IMR-90 (cell line): ENCODE measurements around the gene CMIP. TPM values are rescaled to one million over a fixed set of nuclear protein-coding genes. Genes with fewer than 3 reads are reported as not detected.

Experiments
- ATAC-seq: fragments of 200-7000 bp; cut with Tn5 transposase; 2 replicates; pipeline ENCODE4 v1.9.1; 2020; ENCODE audit warnings: low read depth, mild to moderate bottlenecking, moderate library complexity
- BruUV-seq: library from RNA; stranded (reverse); fragments of 400-500 nt; replicated peaks from 2 replicates; lab custom pipeline; 2021; lab: Mats Ljungman, UMichigan
- CTCF ChIA-PET: fragments of 300-600 bp; formaldehyde crosslinking; extraction: SDS; loops from one replicate; lab custom pipeline; 2021; ENCODE audit warnings: antibody characterized with exemption; lab: Yijun Ruan, JAX
- POLR2A ChIA-PET: fragments of 300-600 bp; sonication (Branson Sonifier 250); formaldehyde crosslinking; loops from one replicate; lab custom pipeline; 2022; ENCODE audit warnings: antibody characterized with exemption; ENCODE audit not compliant: unreplicated experiment; lab: Charles Lee
- DNase-seq: peaks from one replicate; pipeline ENCODE4 v3.0.0; 2013
- H2AFZ ChIP-seq: replicated peaks from 2 replicates; pipeline ENCODE3; 2013; ENCODE audit warnings: low read length, mild to moderate bottlenecking; ENCODE audit not compliant: poor library complexity
- H2AK5ac ChIP-seq: 2 replicates; pipeline ENCODE4 v1.6.1; 2013; ENCODE audit warnings: low read depth, low read length, inconsistent platforms
- H2AK9ac ChIP-seq: replicated peaks from 2 replicates; pipeline ENCODE3; 2013; ENCODE audit warnings: mild to moderate bottlenecking, low read depth, low read length, moderate library complexity; ENCODE audit not compliant: poor library complexity
- H2BK120ac ChIP-seq: 2 replicates; pipeline ENCODE4 v1.6.1; 2013; ENCODE audit warnings: low read depth, low read length, inconsistent platforms
- H2BK15ac ChIP-seq: 3 replicates; pipeline ENCODE4 v1.6.1; 2013; ENCODE audit warnings: low read depth, low read length, inconsistent platforms
- H2BK20ac ChIP-seq: 2 replicates; pipeline ENCODE4 v1.6.1; 2013; ENCODE audit warnings: low read depth, mild to moderate bottlenecking, inconsistent platforms, low read length, moderate library complexity
- H2BK5ac ChIP-seq: 2 replicates; pipeline ENCODE4 v1.6.1; 2013; ENCODE audit warnings: mild to moderate bottlenecking, low read depth, low read length, inconsistent platforms; ENCODE audit not compliant: poor library complexity, severe bottlenecking
- H3K14ac ChIP-seq: replicated peaks from 2 replicates; pipeline ENCODE4 v1.6.1; 2013; ENCODE audit warnings: low read depth, low read length, inconsistent platforms
- H3K18ac ChIP-seq: 2 replicates; pipeline ENCODE4 v1.6.1; 2013; ENCODE audit warnings: low read depth, low read length, control low read depth
- H3K23ac ChIP-seq: 2 replicates; pipeline ENCODE4 v1.6.1; 2013; ENCODE audit warnings: low read depth, low read length, inconsistent platforms
- H3K27ac ChIP-seq: 2 replicates; pipeline ENCODE4 v1.5.1; 2013; ENCODE audit warnings: mild to moderate bottlenecking, control low read depth, low read length; ENCODE audit not compliant: insufficient read depth
- H3K27me3 ChIP-seq: 2 replicates; pipeline ENCODE4 v1.6.1; 2013; ENCODE audit warnings: low read length; ENCODE audit not compliant: control insufficient read depth, insufficient read depth
- H3K36me3 ChIP-seq: 2 replicates; pipeline ENCODE4 v1.6.1; 2013; ENCODE audit warnings: low read length, mixed read lengths; ENCODE audit not compliant: control insufficient read depth, insufficient read depth
- H3K4ac ChIP-seq: 2 replicates; pipeline ENCODE4 v1.6.1; 2013; ENCODE audit warnings: low read depth, low read length, inconsistent platforms
- H3K4me1 ChIP-seq: 2 replicates; pipeline ENCODE4 v1.6.1; 2013; ENCODE audit warnings: low read length, mixed read lengths; ENCODE audit not compliant: control insufficient read depth, insufficient read depth
- H3K4me2 ChIP-seq: 2 replicates; pipeline ENCODE4 v1.6.1; 2013; ENCODE audit warnings: low read depth, mild to moderate bottlenecking, control low read depth, low read length, moderate library complexity
- H3K4me3 ChIP-seq: 2 replicates; pipeline ENCODE4 v1.5.1; 2013; ENCODE audit warnings: low read depth, mild to moderate bottlenecking, control low read depth, low read length, moderate library complexity; ENCODE audit not compliant: insufficient read depth
- H3K56ac ChIP-seq: 2 replicates; pipeline ENCODE4 v1.6.1; 2013; ENCODE audit warnings: low read length, inconsistent platforms; ENCODE audit not compliant: insufficient read depth; ENCODE audit errors: extremely low read depth
- H3K79me1 ChIP-seq, 2 experiments: 2 replicates each; pipeline ENCODE4 v1.6.1; 2013; ENCODE audit warnings: low read length in 2 of 2, inconsistent platforms in 1 of 2, low read depth in 1 of 2
- H3K9ac ChIP-seq: 2 replicates; pipeline ENCODE4 v1.6.1; 2013; ENCODE audit warnings: low read depth, low read length, control low read depth
- H3K9me1 ChIP-seq: 2 replicates; pipeline ENCODE4 v1.6.1; 2013; ENCODE audit warnings: low read length, inconsistent platforms; ENCODE audit not compliant: insufficient read depth
- H3K9me3 ChIP-seq: 2 replicates; pipeline ENCODE4 v1.6.1; 2013; ENCODE audit warnings: low read length; ENCODE audit not compliant: control insufficient read depth, insufficient read depth
- H4K20me1 ChIP-seq: 2 replicates; pipeline ENCODE4 v1.6.1; 2013; ENCODE audit warnings: low read length, inconsistent platforms; ENCODE audit not compliant: insufficient read depth
- H4K5ac ChIP-seq: 2 replicates; pipeline ENCODE4 v1.6.1; 2013; ENCODE audit warnings: mild to moderate bottlenecking, low read depth, low read length, control low read depth
- H4K8ac ChIP-seq, 2 experiments: 2 replicates each; pipeline ENCODE4 v1.6.1; 2013; ENCODE audit warnings: low read depth in 2 of 2, low read length in 2 of 2, control low read depth in 1 of 2, inconsistent platforms in 1 of 2
- H4K91ac ChIP-seq: 2 replicates; pipeline ENCODE4 v1.6.1; 2013; ENCODE audit warnings: low read depth, low read length, inconsistent platforms; ENCODE audit not compliant: insufficient read depth
- CEBPB ChIP-seq: IDR thresholded peaks from 2 replicates; pipeline ENCODE4 v1.6.1; 2012; ENCODE audit warnings: low read depth, low read length, improper control_type of control experiment
- FOS ChIP-seq: fragments of 150-350 bp; IDR thresholded peaks from 2 replicates; pipeline ENCODE4 v1.6.1; 2016; ENCODE audit warnings: low read depth, low read length
- MAZ ChIP-seq: IDR thresholded peaks from 2 replicates; pipeline ENCODE4 v1.6.1; 2012; ENCODE audit warnings: low read depth, mild to moderate bottlenecking, low read length, improper control_type of control experiment, moderate library complexity, borderline replicate concordance
- MXI1 ChIP-seq: IDR thresholded peaks from 2 replicates; pipeline ENCODE4 v1.6.1; 2012; ENCODE audit warnings: low read depth, mild to moderate bottlenecking, low read length, moderate library complexity, borderline replicate concordance
- POLR2A ChIP-seq: IDR thresholded peaks from 2 replicates; pipeline ENCODE4 v1.6.1; 2012; ENCODE audit warnings: mild to moderate bottlenecking, low read depth, low read length
- RCOR1 ChIP-seq: IDR thresholded peaks from 2 replicates; pipeline ENCODE4 v1.6.1; 2012; ENCODE audit warnings: mild to moderate bottlenecking, low read length, improper control_type of control experiment; ENCODE audit not compliant: insufficient replicate concordance
- RFX5 ChIP-seq: IDR thresholded peaks from 2 replicates; pipeline ENCODE4 v1.8.0; 2012; ENCODE audit warnings: low read depth, mild to moderate bottlenecking, low read length, moderate library complexity
- SMC3 ChIP-seq: fragments of 150-350 bp; IDR thresholded peaks from 2 replicates; pipeline ENCODE4 v1.6.1; 2016; ENCODE audit warnings: low read depth, mild to moderate bottlenecking, antibody characterized with exemption, low read length, moderate library complexity
- WGBS, 2 experiments: methylation state at CpG; one replicate each; pipeline versions ENCODE4 v1.1.5 to v1.1.7; 2013; ENCODE audit warnings: missing lambda C conversion rate in 2 of 2; ENCODE audit not compliant: insufficient read length in 1 of 2; ENCODE audit errors: extremely low coverage in 2 of 2; 5-methylcytosine and 5-hydroxymethylcytosine counted together
- dilution Hi-C: fragments of 300-500 bp; cut with HindIII; formaldehyde crosslinking; loops from one replicate; pipeline ENCODE4 v1.14.3; 2018; ENCODE audit warnings: low sequenced_read_pairs; ENCODE audit not compliant: unreplicated experiment
- in situ Hi-C: fragments of 300-500 bp; cut with MboI; formaldehyde crosslinking; loops from 3 replicates; pipeline ENCODE4 v1.14.3; 2019; ENCODE audit warnings: low sequenced_read_pairs, inconsistent platforms, mixed read lengths
- intact Hi-C: fragments of 100-400 bp; cut with micrococcal nuclease; formaldehyde crosslinking; loops from 2 replicates; pipeline ENCODE4 v1.10.0; 2022
- polyA plus RNA-seq, 3 experiments: library from polyadenylated mRNA; depleted of rRNA; stranded (reverse); fragments of >200 nt; gene quantifications; 2 replicates each; pipeline ENCODE4 v1.2.3, GENCODE V29; 2012; ENCODE audit warnings: low replicate concordance in 1 of 3
- total RNA-seq: library from RNA; depleted of rRNA; stranded (reverse); fragments of >200 nt; gene quantifications from 2 replicates; pipeline ENCODE4 v1.2.3, GENCODE V29; 2012
- TF ChIP-seq, protein P1 (sequence below): fragments of 150-350 bp; IDR thresholded peaks from 2 replicates; pipeline ENCODE4 v1.6.1; 2017; ENCODE audit warnings: mild to moderate bottlenecking, antibody characterized with exemption, low read length, low read depth

CMIP gene
- total and polyA plus RNA-seq, 2 of the 4 experiments (the other 2 are of a cell fraction), result 3.2 to 11.6 TPM

DNA sequence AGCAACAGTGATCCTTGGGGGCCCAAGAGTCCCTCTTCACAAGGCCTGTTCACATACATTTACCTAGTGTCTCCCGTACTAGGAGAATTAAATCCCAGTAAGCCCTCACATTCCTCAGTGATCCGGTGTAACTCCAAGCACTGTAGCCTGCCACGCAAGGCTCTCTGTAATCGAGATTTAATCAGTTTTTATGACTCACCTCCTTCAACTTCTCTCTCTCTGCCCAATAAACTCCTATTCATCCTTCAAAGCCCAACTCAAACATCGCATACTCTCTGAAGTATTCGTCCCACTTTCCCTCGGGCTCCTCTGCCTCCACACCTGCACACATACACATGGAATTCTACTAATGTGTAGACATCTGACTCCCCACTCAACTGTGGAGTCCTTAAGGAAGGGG, 141.8 kb downstream of the CMIP start:
- POLR2A ChIA-PET, result no interaction called here
- H4K8ac ChIP-seq, result no peak overlapping the region
- no peak overlapping the region for H3K4me2 ChIP-seq
- H2AK9ac ChIP-seq, result no peak overlapping the region
- peaks cover 34 to 67% of the 10 kb centered on the region in 2 experiments for H3K79me1 ChIP-seq
- H3K56ac ChIP-seq, result no peak overlapping the region
- no peak overlapping the region for H3K4me3 ChIP-seq
- H3K9me3 ChIP-seq, result no peaks in the 10 kb centered on the region
- dilution Hi-C loops, result no loop called here
- H3K36me3 ChIP-seq, result 0 out of 2 replicates have a peak, but pooled peaks cover 2% of the 10 kb centered on the region
- in situ Hi-C loops, result no loop called here
- peaks cover 33% of the 10 kb centered on the region for H3K9me1 ChIP-seq
- no peak overlapping the region for H4K91ac ChIP-seq
- 92% methylated on average over 4 of the region's 7 CpGs; no CpG with 5 or more reads in 1 of the 2 experiments for WGBS, 2 experiments
- no peak overlapping the region for H3K18ac ChIP-seq
- peaks cover 13% of the 10 kb centered on the region for H3K4me1 ChIP-seq
- no peaks in the 10 kb centered on the region for H3K27me3 ChIP-seq
- H2BK20ac ChIP-seq, result no peak overlapping the region
- intact Hi-C loops, result loop anchor here (10.0 kb wide), 2 partner anchors 142 to 182 kb away; partner anchors contain the start of gene CMIP
- H3K14ac ChIP-seq, result no peak overlapping the region
- ATAC-seq (no peak), DNase-seq (peak; percentile 33)
- no peak overlapping the region for H3K27ac ChIP-seq
- TF ChIP-seq, protein P1, sequence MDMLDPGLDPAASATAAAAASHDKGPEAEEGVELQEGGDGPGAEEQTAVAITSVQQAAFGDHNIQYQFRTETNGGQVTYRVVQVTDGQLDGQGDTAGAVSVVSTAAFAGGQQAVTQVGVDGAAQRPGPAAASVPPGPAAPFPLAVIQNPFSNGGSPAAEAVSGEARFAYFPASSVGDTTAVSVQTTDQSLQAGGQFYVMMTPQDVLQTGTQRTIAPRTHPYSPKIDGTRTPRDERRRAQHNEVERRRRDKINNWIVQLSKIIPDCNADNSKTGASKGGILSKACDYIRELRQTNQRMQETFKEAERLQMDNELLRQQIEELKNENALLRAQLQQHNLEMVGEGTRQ, result no peak
- no peak for TF ChIP-seq FOS
- TF ChIP-seq POLR2A, result no peak
- no peak for TF ChIP-seq RCOR1
- TF ChIP-seq SMC3, result no peak
- no peak for TF ChIP-seq MAZ
- no peak for TF ChIP-seq CEBPB
- no peak for TF ChIP-seq MXI1
- no peak for TF ChIP-seq RFX5
- H3K23ac ChIP-seq, result no peak overlapping the region
- no peak overlapping the region for H2BK120ac ChIP-seq
- H4K20me1 ChIP-seq, result peaks cover 54% of the 10 kb centered on the region
- CTCF ChIA-PET, result no interaction called here
- no peak overlapping the region for H3K4ac ChIP-seq
- H3K9ac ChIP-seq, result no peak overlapping the region
- no TSS peak for BruUV-seq
- no peak overlapping the region for H2AK5ac ChIP-seq
- H2BK5ac ChIP-seq, result no peak overlapping the region
- no peak overlapping the region for H2BK15ac ChIP-seq
- no peak overlapping the region for H4K5ac ChIP-seq
- no peak overlapping the region for H2AFZ ChIP-seq
